GM21737 (cell line): ENCODE measurements around the gene SLC44A5.
"Not testable (repeated sequence)": the region's sequence is repeated elsewhere in the genome, so short reads cannot be mapped to it uniquely, and the experiment has no call there.

Source experiments
- ATAC-seq: cut with Tn5 transposase; IDR thresholded peaks from one replicate; pipeline ENCODE4 v1.9.1; 2021; ENCODE audit warnings: mild to moderate bottlenecking, moderate library complexity; ENCODE audit not compliant: unreplicated experiment

The SLC44A5 gene

GRCh38 chr1:75203415-75204277 lies 407.3 kb downstream of the SLC44A5 start:
- ATAC-seq: no peak

- no peak for ATAC-seq
Observed at GRCh38 chr1:75202751-75203150, 408.2 kb downstream of the SLC44A5 start.

DNA sequence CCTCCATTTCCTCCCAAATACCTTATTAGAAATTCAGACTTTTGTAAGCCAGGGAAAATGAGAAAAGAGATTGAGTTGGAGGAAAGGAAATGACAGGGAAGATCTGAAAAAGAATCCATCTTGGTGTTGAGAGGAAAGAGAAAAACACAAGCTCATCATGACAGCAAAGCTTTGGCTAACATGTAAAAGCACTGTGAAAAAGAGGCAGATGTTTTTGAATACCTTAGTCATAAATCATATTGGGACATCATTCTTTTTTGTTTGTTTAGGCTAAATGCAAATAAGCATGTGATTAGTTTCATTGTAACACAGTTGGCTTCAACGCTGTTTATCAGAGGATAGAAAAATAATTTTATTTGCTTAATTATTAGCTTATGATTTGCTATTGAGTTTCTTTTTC lies 412.2 kb downstream of the SLC44A5 start:
- no peak for ATAC-seq

- ATAC-seq: no peak
Observed at GRCh38 chr1:75198163-75198562, 412.8 kb downstream of the SLC44A5 start.

- no peak for ATAC-seq
Observed at GRCh38 chr1:75188892-75189291, 422.0 kb downstream of the SLC44A5 start.

- not testable (repeated sequence) for ATAC-seq
Observed at GRCh38 chr1:75181214-75181955, 429.5 kb downstream of the SLC44A5 start.

- no peak for ATAC-seq
Observed at GRCh38 chr1:75174031-75174760, 436.7 kb downstream of the SLC44A5 start.

DNA sequence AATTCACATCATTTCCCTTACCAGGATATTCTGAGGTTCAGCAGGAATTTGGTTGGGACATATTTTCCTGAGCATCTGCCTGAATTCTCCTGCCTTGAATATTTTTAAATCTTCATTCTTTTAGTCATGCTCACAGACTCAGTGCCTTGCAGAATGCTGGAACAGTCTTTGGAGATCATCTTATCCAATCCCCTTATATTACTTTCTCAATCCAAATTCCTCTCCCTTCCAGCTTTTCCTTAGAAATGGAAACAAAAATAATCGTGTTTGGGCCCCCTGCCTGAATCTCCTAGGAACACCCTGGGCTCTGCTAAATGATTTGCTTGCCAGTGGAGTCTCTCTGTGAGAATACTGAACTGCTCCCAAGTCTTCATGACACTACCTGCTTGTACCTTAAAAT lies 438.4 kb downstream of the SLC44A5 start:
- no peak for ATAC-seq

DNA sequence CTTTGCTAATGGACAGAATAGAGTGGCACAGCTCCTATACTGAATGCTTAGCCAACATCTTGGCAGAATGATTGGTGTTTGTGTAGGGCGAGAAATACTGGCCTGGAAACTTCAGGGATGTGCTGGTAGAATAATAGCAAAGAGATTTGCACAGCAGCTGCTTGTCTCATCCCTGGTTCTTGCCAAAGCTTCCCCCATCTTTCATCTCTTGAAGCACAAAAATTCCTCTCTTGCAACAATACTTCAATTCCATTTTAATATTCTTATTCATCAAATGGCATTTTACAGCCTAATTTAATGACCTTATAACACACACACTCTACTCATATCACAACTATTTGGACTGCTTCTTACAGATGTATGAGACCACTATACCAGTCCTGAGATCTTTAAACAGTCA lies 439.0 kb downstream of the SLC44A5 start:
- no peak for ATAC-seq

GRCh38 chr1:75170981-75171380 lies 439.9 kb downstream of the SLC44A5 start:
- no peak for ATAC-seq

DNA sequence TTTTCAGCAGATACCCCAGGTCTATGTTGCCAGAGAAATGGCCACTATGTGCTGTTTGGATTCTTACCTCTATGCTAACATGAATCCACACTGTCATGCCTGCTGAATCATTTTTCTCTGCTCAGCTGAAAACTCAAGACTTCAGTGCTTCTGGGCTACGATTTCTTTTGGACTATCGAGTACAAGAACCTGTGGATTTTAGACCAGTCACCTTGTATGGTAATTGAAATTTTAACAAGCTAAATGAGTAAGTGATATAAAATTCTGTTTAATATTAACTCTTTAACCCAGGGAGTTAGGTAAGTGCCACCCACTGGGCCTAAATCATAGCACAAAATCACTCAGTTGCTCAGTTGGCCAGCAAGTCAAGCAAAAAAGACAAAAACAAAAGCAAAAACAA lies 440.9 kb downstream of the SLC44A5 start:
- ATAC-seq: no peak

- no peak for ATAC-seq
Observed at GRCh38 chr1:75166821-75167220, 444.1 kb downstream of the SLC44A5 start.

- ATAC-seq: no peak
Observed at GRCh38 chr1:75165264-75165663, 445.6 kb downstream of the SLC44A5 start.

DNA sequence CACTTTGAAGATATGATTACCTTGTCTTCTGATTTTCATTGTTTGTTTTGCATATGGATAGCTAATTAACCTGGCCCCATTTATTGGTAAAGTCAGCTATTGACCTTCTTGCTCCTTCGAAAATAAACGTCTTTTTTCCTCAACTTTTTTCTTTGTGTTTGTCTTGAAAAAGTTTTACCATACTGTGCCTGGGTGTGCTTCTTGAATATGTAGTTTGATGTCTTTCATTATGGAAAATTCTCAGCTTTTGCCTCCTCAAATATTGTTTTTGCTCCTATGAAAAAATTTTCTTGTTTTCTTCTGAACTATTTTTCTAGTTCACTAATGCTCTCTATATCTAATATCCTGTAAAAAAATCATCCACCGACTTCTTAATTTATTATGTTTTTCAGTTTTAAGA lies 451.8 kb downstream of the SLC44A5 start:
- ATAC-seq: no peak
